ENCODE data around the gene COL18A1. TPM values are rescaled to one million over a fixed set of nuclear protein-coding genes. Genes with fewer than 3 reads are reported as not detected.

Gene COL18A1
- total RNA-seq, 4 donors from 2014 or later, result 64.7 to 110 (median 98.9) TPM

- no peak for TF ChIP-seq CTCF (IDR thresholded peaks at IDR 0.05)
- ATAC-seq (ENCODE audit: low FRiP score) (no peak), DNase-seq (ENCODE audit: low spot score) (no peak)
These were observed 74.1 kb downstream of the COL18A1 start for GRCh38 chr21:45478816-45479669.

GRCh38 chr21:45479691-45480675, 75.0 kb downstream of the COL18A1 start:
- no peak for TF ChIP-seq CTCF (IDR thresholded peaks at IDR 0.05)
- DNase-seq (ENCODE audit: low spot score) (no peak), ATAC-seq (ENCODE audit: low FRiP score) (no peak)

GRCh38 chr21:45480701-45481500, 75.9 kb downstream of the COL18A1 start:
- ATAC-seq (ENCODE audit: low FRiP score) (no peak), DNase-seq (ENCODE audit: low spot score) (no peak)
- no peak for TF ChIP-seq CTCF (IDR thresholded peaks at IDR 0.05)

- ATAC-seq (ENCODE audit: low FRiP score), result no peak
- no peak for DNase-seq (ENCODE audit: low spot score)
- no peak for TF ChIP-seq CTCF (IDR thresholded peaks at IDR 0.05)
These were observed 76.6 kb downstream of the COL18A1 start for GRCh38 chr21:45481566-45481965.

- DNase-seq (ENCODE audit: low spot score) (no peak), ATAC-seq (ENCODE audit: low FRiP score) (no peak)
- no peak for TF ChIP-seq CTCF (IDR thresholded peaks at IDR 0.05)
These were observed 77.3 kb downstream of the COL18A1 start for GRCh38 chr21:45481977-45482898.
